ENCODE measurements around the gene MARK3.

GRCh38 chr14:103548463-103549351 lies 163.5 kb downstream of the MARK3 start:
- TF ChIP-seq CTCF (IDR thresholded peaks at IDR 0.05; ENCODE audit: insufficient read depth, low read depth, low read length), result no peak
- TF ChIP-seq EZH2 (IDR thresholded peaks at IDR 0.05; ENCODE audit: insufficient read depth, low read length), result no peak
